IMR-90 (cell line): ENCODE data around the gene DDX39A. TPM values are rescaled to one million over a fixed set of nuclear protein-coding genes. Genes with fewer than 3 reads are reported as not detected.

ENCODE experiments used
- ATAC-seq: fragments of 200-7000 bp; cut with Tn5 transposase; 2 replicates; pipeline ENCODE4 v1.9.1; 2020; ENCODE audit warnings: low read depth, mild to moderate bottlenecking, moderate library complexity
- BruUV-seq: library from RNA; stranded (reverse); fragments of 400-500 nt; replicated peaks from 2 replicates; lab custom pipeline; 2021; lab: Mats Ljungman, UMichigan
- CTCF ChIA-PET: fragments of 300-600 bp; formaldehyde crosslinking; extraction: SDS; loops from one replicate; lab custom pipeline; 2021; ENCODE audit warnings: antibody characterized with exemption; lab: Yijun Ruan, JAX
- POLR2A ChIA-PET: fragments of 300-600 bp; sonication (Branson Sonifier 250); formaldehyde crosslinking; loops from one replicate; lab custom pipeline; 2022; ENCODE audit warnings: antibody characterized with exemption; ENCODE audit not compliant: unreplicated experiment; lab: Charles Lee
- DNase-seq: peaks from one replicate; pipeline ENCODE4 v3.0.0; 2013
- H2AFZ ChIP-seq: replicated peaks from 2 replicates; pipeline ENCODE3; 2013; ENCODE audit warnings: low read length, mild to moderate bottlenecking; ENCODE audit not compliant: poor library complexity
- H2AK5ac ChIP-seq: 2 replicates; pipeline ENCODE4 v1.6.1; 2013; ENCODE audit warnings: low read depth, low read length, inconsistent platforms
- H2AK9ac ChIP-seq: replicated peaks from 2 replicates; pipeline ENCODE3; 2013; ENCODE audit warnings: mild to moderate bottlenecking, low read depth, low read length, moderate library complexity; ENCODE audit not compliant: poor library complexity
- H2BK120ac ChIP-seq: 2 replicates; pipeline ENCODE4 v1.6.1; 2013; ENCODE audit warnings: low read depth, low read length, inconsistent platforms
- H2BK15ac ChIP-seq: 3 replicates; pipeline ENCODE4 v1.6.1; 2013; ENCODE audit warnings: low read depth, low read length, inconsistent platforms
- H2BK20ac ChIP-seq: 2 replicates; pipeline ENCODE4 v1.6.1; 2013; ENCODE audit warnings: low read depth, mild to moderate bottlenecking, inconsistent platforms, low read length, moderate library complexity
- H2BK5ac ChIP-seq: 2 replicates; pipeline ENCODE4 v1.6.1; 2013; ENCODE audit warnings: mild to moderate bottlenecking, low read depth, low read length, inconsistent platforms; ENCODE audit not compliant: poor library complexity, severe bottlenecking
- H3K14ac ChIP-seq: replicated peaks from 2 replicates; pipeline ENCODE4 v1.6.1; 2013; ENCODE audit warnings: low read depth, low read length, inconsistent platforms
- H3K18ac ChIP-seq: 2 replicates; pipeline ENCODE4 v1.6.1; 2013; ENCODE audit warnings: low read depth, low read length, control low read depth
- H3K23ac ChIP-seq: 2 replicates; pipeline ENCODE4 v1.6.1; 2013; ENCODE audit warnings: low read depth, low read length, inconsistent platforms
- H3K27ac ChIP-seq: 2 replicates; pipeline ENCODE4 v1.5.1; 2013; ENCODE audit warnings: mild to moderate bottlenecking, control low read depth, low read length; ENCODE audit not compliant: insufficient read depth
- H3K27me3 ChIP-seq: 2 replicates; pipeline ENCODE4 v1.6.1; 2013; ENCODE audit warnings: low read length; ENCODE audit not compliant: control insufficient read depth, insufficient read depth
- H3K36me3 ChIP-seq: 2 replicates; pipeline ENCODE4 v1.6.1; 2013; ENCODE audit warnings: low read length, mixed read lengths; ENCODE audit not compliant: control insufficient read depth, insufficient read depth
- H3K4ac ChIP-seq: 2 replicates; pipeline ENCODE4 v1.6.1; 2013; ENCODE audit warnings: low read depth, low read length, inconsistent platforms
- H3K4me1 ChIP-seq: 2 replicates; pipeline ENCODE4 v1.6.1; 2013; ENCODE audit warnings: low read length, mixed read lengths; ENCODE audit not compliant: control insufficient read depth, insufficient read depth
- H3K4me2 ChIP-seq: 2 replicates; pipeline ENCODE4 v1.6.1; 2013; ENCODE audit warnings: low read depth, mild to moderate bottlenecking, control low read depth, low read length, moderate library complexity
- H3K4me3 ChIP-seq: 2 replicates; pipeline ENCODE4 v1.5.1; 2013; ENCODE audit warnings: low read depth, mild to moderate bottlenecking, control low read depth, low read length, moderate library complexity; ENCODE audit not compliant: insufficient read depth
- H3K56ac ChIP-seq: 2 replicates; pipeline ENCODE4 v1.6.1; 2013; ENCODE audit warnings: low read length, inconsistent platforms; ENCODE audit not compliant: insufficient read depth; ENCODE audit errors: extremely low read depth
- H3K79me1 ChIP-seq, 2 experiments: 2 replicates each; pipeline ENCODE4 v1.6.1; 2013; ENCODE audit warnings: low read length in 2 of 2, inconsistent platforms in 1 of 2, low read depth in 1 of 2
- H3K9ac ChIP-seq: 2 replicates; pipeline ENCODE4 v1.6.1; 2013; ENCODE audit warnings: low read depth, low read length, control low read depth
- H3K9me1 ChIP-seq: 2 replicates; pipeline ENCODE4 v1.6.1; 2013; ENCODE audit warnings: low read length, inconsistent platforms; ENCODE audit not compliant: insufficient read depth
- H3K9me3 ChIP-seq: 2 replicates; pipeline ENCODE4 v1.6.1; 2013; ENCODE audit warnings: low read length; ENCODE audit not compliant: control insufficient read depth, insufficient read depth
- H4K20me1 ChIP-seq: 2 replicates; pipeline ENCODE4 v1.6.1; 2013; ENCODE audit warnings: low read length, inconsistent platforms; ENCODE audit not compliant: insufficient read depth
- H4K5ac ChIP-seq: 2 replicates; pipeline ENCODE4 v1.6.1; 2013; ENCODE audit warnings: mild to moderate bottlenecking, low read depth, low read length, control low read depth
- H4K8ac ChIP-seq, 2 experiments: 2 replicates each; pipeline ENCODE4 v1.6.1; 2013; ENCODE audit warnings: low read depth in 2 of 2, low read length in 2 of 2, control low read depth in 1 of 2, inconsistent platforms in 1 of 2
- H4K91ac ChIP-seq: 2 replicates; pipeline ENCODE4 v1.6.1; 2013; ENCODE audit warnings: low read depth, low read length, inconsistent platforms; ENCODE audit not compliant: insufficient read depth
- RCOR1 ChIP-seq: IDR thresholded peaks from 2 replicates; pipeline ENCODE4 v1.6.1; 2012; ENCODE audit warnings: mild to moderate bottlenecking, low read length, improper control_type of control experiment; ENCODE audit not compliant: insufficient replicate concordance
- RFX5 ChIP-seq: IDR thresholded peaks from 2 replicates; pipeline ENCODE4 v1.8.0; 2012; ENCODE audit warnings: low read depth, mild to moderate bottlenecking, low read length, moderate library complexity
- WGBS, 2 experiments: methylation state at CpG; one replicate each; pipeline versions ENCODE4 v1.1.5 to v1.1.7; 2013; ENCODE audit warnings: missing lambda C conversion rate in 2 of 2; ENCODE audit not compliant: insufficient read length in 1 of 2; ENCODE audit errors: extremely low coverage in 2 of 2; 5-methylcytosine and 5-hydroxymethylcytosine counted together
- dilution Hi-C: fragments of 300-500 bp; cut with HindIII; formaldehyde crosslinking; loops from one replicate; pipeline ENCODE4 v1.14.3; 2018; ENCODE audit warnings: low sequenced_read_pairs; ENCODE audit not compliant: unreplicated experiment
- in situ Hi-C: fragments of 300-500 bp; cut with MboI; formaldehyde crosslinking; loops from 3 replicates; pipeline ENCODE4 v1.14.3; 2019; ENCODE audit warnings: low sequenced_read_pairs, inconsistent platforms, mixed read lengths
- intact Hi-C: fragments of 100-400 bp; cut with micrococcal nuclease; formaldehyde crosslinking; loops from 2 replicates; pipeline ENCODE4 v1.10.0; 2022
- polyA plus RNA-seq, 3 experiments: library from polyadenylated mRNA; depleted of rRNA; stranded (reverse); fragments of >200 nt; gene quantifications; 2 replicates each; pipeline ENCODE4 v1.2.3, GENCODE V29; 2012; ENCODE audit warnings: low replicate concordance in 1 of 3
- total RNA-seq: library from RNA; depleted of rRNA; stranded (reverse); fragments of >200 nt; gene quantifications from 2 replicates; pipeline ENCODE4 v1.2.3, GENCODE V29; 2012

Gene DDX39A
- total and polyA plus RNA-seq, 2 of the 4 experiments (the other 2 are of a cell fraction): 82.5 to 83.0 TPM

GRCh38 chr19:14435320-14436050, 16.3 kb upstream of the DDX39A start:
- no peak overlapping the region for H4K5ac ChIP-seq
- ATAC-seq: no peak
- POLR2A ChIA-PET: no interaction called here
- BruUV-seq: no TSS peak
- H2AK9ac ChIP-seq: peak overlapping the region; percentile 81
- TF ChIP-seq RCOR1: peak; percentile 50
- TF ChIP-seq RFX5: no peak
- H3K9me1 ChIP-seq: peaks cover 21% of the 10 kb centered on the region
- H3K79me1 ChIP-seq: peaks cover 28 to 71% of the 10 kb centered on the region in 2 experiments
- H3K4me1 ChIP-seq: peaks cover 19% of the 10 kb centered on the region
- peak overlapping the region; percentile 34 for H2AFZ ChIP-seq
- peak overlapping the region; percentile 18 for H2BK5ac ChIP-seq
- dilution Hi-C loops: no loop called here
- H3K56ac ChIP-seq: no peak overlapping the region
- H4K8ac ChIP-seq: peak overlapping the region in 1 of 2 experiments; percentile 30; a peak in 2 of 4 replicates
- no peak overlapping the region for H3K23ac ChIP-seq
- in situ Hi-C loops: no loop called here
- H3K27me3 ChIP-seq: no peaks in the 10 kb centered on the region
- H3K27ac ChIP-seq: no peak overlapping the region
- H2BK15ac ChIP-seq: no peak overlapping the region
- no peaks in the 10 kb centered on the region for H3K9me3 ChIP-seq
- H4K20me1 ChIP-seq: peaks cover 23% of the 10 kb centered on the region
- no peak overlapping the region for H3K9ac ChIP-seq
- CTCF ChIA-PET: interaction anchor here (1.0 kb wide), 1 partner anchor 40 kb away, joined by 3 read pairs; the partner anchor contains the start of gene PTGER1
- intact Hi-C loops: no loop called here
- H3K4me2 ChIP-seq: no peak overlapping the region
- H3K36me3 ChIP-seq: 0 out of 2 replicates have a peak, but pooled peaks cover 6% of the 10 kb centered on the region
- H2BK120ac ChIP-seq: no peak overlapping the region
- no peak overlapping the region for H3K14ac ChIP-seq
- 90% methylated on average over 6 of the region's 17 CpGs; no CpG with 5 or more reads in 1 of the 2 experiments for WGBS, 2 experiments
- no peak overlapping the region for H3K18ac ChIP-seq
- H4K91ac ChIP-seq: no peak overlapping the region
- peak overlapping the region; percentile 68; the same call in 1 of the 2 replicates for H2AK5ac ChIP-seq
- DNase-seq: no peak
- H3K4me3 ChIP-seq: no peak overlapping the region
- H2BK20ac ChIP-seq: no peak overlapping the region
- no peak overlapping the region for H3K4ac ChIP-seq
